ENCODE data around the gene NHP2.

Gene NHP2

DNA sequence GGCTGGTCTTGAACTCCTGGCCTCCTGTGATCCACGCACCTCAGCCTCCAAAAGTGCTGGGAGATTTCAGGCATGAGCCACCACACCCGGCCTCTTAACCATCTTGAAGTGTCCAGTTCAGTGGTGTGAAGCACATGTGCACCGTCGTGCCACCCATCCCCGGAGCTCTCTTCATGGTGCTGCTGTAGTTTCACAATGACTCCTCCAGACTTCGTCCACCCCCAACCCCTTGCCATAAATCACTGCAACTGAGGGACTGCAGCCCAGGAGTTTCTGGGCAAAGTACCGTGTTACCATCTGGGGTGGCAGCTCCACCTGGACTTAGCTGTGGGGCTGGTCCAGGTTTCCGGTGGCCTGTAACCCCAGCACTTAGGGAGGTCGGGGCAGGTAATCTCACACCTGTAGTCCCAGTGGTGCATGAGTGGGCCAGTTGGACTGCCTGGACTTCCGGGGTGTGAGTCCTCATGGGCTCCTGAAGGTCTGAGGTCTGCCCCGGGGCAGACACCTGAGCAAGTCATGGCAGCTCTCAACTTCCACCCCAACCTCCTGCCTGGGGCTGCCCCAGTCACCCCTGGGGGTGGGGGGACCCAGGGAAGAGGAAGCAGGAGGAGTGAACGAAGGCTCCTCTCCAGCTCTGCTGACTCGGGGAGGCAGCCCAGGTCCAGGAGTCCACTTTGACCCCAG lies 47.0 kb downstream of the NHP2 start:
- H3K9me3 Mint-ChIP-seq: no peaks in the 10 kb centered on the region
- no peak overlapping the region for H3K27ac Mint-ChIP-seq

DNA sequence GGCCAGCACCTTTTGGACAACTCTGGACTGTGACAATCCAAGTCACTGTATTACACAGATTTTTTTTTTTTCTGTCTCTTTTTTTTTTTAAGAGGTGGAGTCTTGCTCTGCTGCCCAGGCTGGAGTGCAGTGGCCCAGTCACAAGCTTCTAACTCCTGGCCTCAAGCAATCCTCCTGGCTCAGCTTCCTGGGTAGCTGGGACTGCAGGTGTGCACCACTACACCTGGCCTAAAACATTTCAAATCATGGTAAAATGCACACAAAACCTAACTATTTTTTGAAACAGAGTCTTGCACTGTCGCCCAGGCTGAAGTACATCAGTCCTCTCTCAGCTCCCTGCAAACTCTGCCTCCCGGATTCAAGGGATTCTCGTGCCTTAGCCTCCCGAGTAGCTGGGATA lies 47.6 kb downstream of the NHP2 start:
- TF ChIP-seq, protein P1, sequence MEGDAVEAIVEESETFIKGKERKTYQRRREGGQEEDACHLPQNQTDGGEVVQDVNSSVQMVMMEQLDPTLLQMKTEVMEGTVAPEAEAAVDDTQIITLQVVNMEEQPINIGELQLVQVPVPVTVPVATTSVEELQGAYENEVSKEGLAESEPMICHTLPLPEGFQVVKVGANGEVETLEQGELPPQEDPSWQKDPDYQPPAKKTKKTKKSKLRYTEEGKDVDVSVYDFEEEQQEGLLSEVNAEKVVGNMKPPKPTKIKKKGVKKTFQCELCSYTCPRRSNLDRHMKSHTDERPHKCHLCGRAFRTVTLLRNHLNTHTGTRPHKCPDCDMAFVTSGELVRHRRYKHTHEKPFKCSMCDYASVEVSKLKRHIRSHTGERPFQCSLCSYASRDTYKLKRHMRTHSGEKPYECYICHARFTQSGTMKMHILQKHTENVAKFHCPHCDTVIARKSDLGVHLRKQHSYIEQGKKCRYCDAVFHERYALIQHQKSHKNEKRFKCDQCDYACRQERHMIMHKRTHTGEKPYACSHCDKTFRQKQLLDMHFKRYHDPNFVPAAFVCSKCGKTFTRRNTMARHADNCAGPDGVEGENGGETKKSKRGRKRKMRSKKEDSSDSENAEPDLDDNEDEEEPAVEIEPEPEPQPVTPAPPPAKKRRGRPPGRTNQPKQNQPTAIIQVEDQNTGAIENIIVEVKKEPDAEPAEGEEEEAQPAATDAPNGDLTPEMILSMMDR (IDR thresholded peaks at IDR 0.05; ENCODE audit: unreplicated experiment in 3 of 3): no peak
- no peak overlapping the region for H3K4me3 Mint-ChIP-seq
- H3K4me1 Mint-ChIP-seq: peaks cover 4% of the 10 kb centered on the region
- no peak overlapping the region for H3K27ac Mint-ChIP-seq
- H3K27me3 Mint-ChIP-seq (ENCODE audit: low read depth): peaks cover 17% of the 10 kb centered on the region
- no peaks in the 10 kb centered on the region for H3K9me3 Mint-ChIP-seq
- no peaks in the 10 kb centered on the region for H3K36me3 Mint-ChIP-seq (ENCODE audit: low read depth)

More for the DNA sequence above, 47.0 kb downstream of the NHP2 start:
- Mint-ChIP-seq H3K4me3 (no peak overlapping the region), H3K36me3 (ENCODE audit: low read depth) (no peaks in the 10 kb centered on the region), H3K27me3 (ENCODE audit: low read depth) (peaks cover 18% of the 10 kb centered on the region), H3K4me1 (peaks cover 4% of the 10 kb centered on the region)
- TF ChIP-seq, protein P1 (IDR thresholded peaks at IDR 0.05; ENCODE audit: unreplicated experiment in 3 of 3): no peak

DNA sequence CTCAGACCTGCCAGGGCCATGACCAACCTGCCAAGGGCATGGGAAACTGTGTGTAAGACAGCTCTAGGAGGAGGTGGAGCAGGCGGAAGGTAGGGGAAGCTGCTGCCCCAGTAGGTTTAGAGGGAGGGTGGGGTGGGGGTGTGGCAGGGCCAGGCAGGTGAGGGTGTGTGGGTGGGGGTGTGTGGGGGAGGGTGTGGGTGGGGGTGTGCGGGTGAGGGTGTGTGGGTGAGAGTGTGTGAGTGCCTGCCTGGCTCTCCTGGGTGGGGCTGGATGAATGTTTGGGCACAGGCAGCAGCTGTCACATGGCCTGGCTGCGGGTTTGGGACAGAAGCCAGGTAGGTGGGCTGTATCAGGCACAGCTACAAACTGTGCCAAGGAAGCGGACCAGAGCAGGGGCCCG lies 49.2 kb downstream of the NHP2 start:
- Mint-ChIP-seq H3K27ac (no peak overlapping the region), H3K4me1 (peaks cover 4% of the 10 kb centered on the region), H3K36me3 (ENCODE audit: low read depth) (no peaks in the 10 kb centered on the region), H3K4me3 (no peak overlapping the region), H3K27me3 (ENCODE audit: low read depth) (peaks cover 7% of the 10 kb centered on the region), H3K9me3 (no peaks in the 10 kb centered on the region)
- TF ChIP-seq, protein P1 (IDR thresholded peaks at IDR 0.05; ENCODE audit: unreplicated experiment in 3 of 3): no peak

DNA sequence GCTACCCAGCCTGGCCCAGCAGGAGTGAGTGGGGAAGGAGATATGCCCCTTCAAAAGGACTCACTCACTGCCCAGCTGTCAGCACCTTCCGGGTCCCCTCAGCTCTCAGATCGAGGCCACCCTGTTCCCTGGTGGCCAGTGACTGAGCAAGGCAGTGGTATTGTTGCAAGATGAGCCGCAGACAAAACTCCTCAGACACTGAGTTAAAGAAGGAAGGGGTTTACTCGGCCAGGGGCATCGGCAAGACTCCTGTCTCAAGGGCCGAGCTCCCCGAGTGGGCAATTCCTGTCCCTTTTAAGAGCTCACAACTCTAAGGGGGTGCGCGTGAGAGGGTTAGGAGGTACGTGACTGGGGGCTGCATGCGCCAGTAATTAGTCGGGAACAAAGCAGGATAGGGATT lies 50.1 kb downstream of the NHP2 start:
- Mint-ChIP-seq H3K36me3 (ENCODE audit: low read depth) (no peaks in the 10 kb centered on the region), H3K9me3 (no peaks in the 10 kb centered on the region), H3K4me1 (peaks cover 4% of the 10 kb centered on the region), H3K27ac (no peak overlapping the region), H3K4me3 (no peak overlapping the region), H3K27me3 (ENCODE audit: low read depth) (peaks cover 7% of the 10 kb centered on the region)
- TF ChIP-seq, protein P1 (IDR thresholded peaks at IDR 0.05; ENCODE audit: unreplicated experiment in 3 of 3): no peak

Data from nephron (organoid).